HG03460 (cell line): ENCODE data around the gene FAM13A.
"Not testable (repeated sequence)": the region's sequence is repeated elsewhere in the genome, so short reads cannot be mapped to it uniquely, and the experiment has no call there.

Source experiments
- ATAC-seq: cut with Tn5 transposase; IDR thresholded peaks from one replicate; pipeline ENCODE4 v1.9.1; 2021; ENCODE audit not compliant: unreplicated experiment

Gene FAM13A

GRCh38 chr4:89000844-89001360 lies 56.1 kb downstream of the FAM13A start:
- no peak for ATAC-seq

GRCh38 chr4:89000382-89000781 lies 56.6 kb downstream of the FAM13A start:
- ATAC-seq = no peak

GRCh38 chr4:88999392-88999930 lies 57.5 kb downstream of the FAM13A start:
- ATAC-seq = no peak

- no peak for ATAC-seq
Observed at GRCh38 chr4:88998891-88999290, 58.1 kb downstream of the FAM13A start.

GRCh38 chr4:88998001-88998400 lies 59.0 kb downstream of the FAM13A start:
- ATAC-seq = no peak

- ATAC-seq = no peak
Observed at GRCh38 chr4:88995874-88996273, 61.1 kb downstream of the FAM13A start.

GRCh38 chr4:88995257-88995656 lies 61.7 kb downstream of the FAM13A start:
- not testable (repeated sequence) for ATAC-seq

- ATAC-seq = no peak
Observed at GRCh38 chr4:88993246-88993645, 63.7 kb downstream of the FAM13A start.

- no peak for ATAC-seq
Observed at GRCh38 chr4:88991746-88992145, 65.2 kb downstream of the FAM13A start.

- no peak for ATAC-seq
Observed at GRCh38 chr4:88989990-88990389, 67.0 kb downstream of the FAM13A start.

GRCh38 chr4:88985088-88985773 lies 71.8 kb downstream of the FAM13A start:
- ATAC-seq = no peak

- ATAC-seq = no peak
Observed at GRCh38 chr4:88982757-88983156, 74.2 kb downstream of the FAM13A start.

GRCh38 chr4:88981993-88982392 lies 75.0 kb downstream of the FAM13A start:
- ATAC-seq = peak; percentile 87

- no peak for ATAC-seq
Observed at GRCh38 chr4:88981556-88981955, 75.4 kb downstream of the FAM13A start.

- ATAC-seq = no peak
Observed at GRCh38 chr4:88979276-88979675, 77.7 kb downstream of the FAM13A start.

- ATAC-seq = no peak
Observed at GRCh38 chr4:88976775-88977035, 80.3 kb downstream of the FAM13A start.

GRCh38 chr4:88975958-88976774 lies 80.8 kb downstream of the FAM13A start:
- ATAC-seq = no peak

- no peak for ATAC-seq
Observed at GRCh38 chr4:88971536-88971935, 85.4 kb downstream of the FAM13A start.

GRCh38 chr4:88969746-88970145 lies 87.2 kb downstream of the FAM13A start:
- ATAC-seq = no peak

- ATAC-seq = no peak
Observed at GRCh38 chr4:88969271-88969670, 87.7 kb downstream of the FAM13A start.

- no peak for ATAC-seq
Observed at GRCh38 chr4:88967883-88968331, 89.1 kb downstream of the FAM13A start.

- ATAC-seq = no peak
Observed at GRCh38 chr4:88965053-88965452, 91.9 kb downstream of the FAM13A start.
